GM18511 (cell line): ENCODE data around the gene AOX1.
"Not testable (repeated sequence)": the region's sequence is repeated elsewhere in the genome, so short reads cannot be mapped to it uniquely, and the experiment has no call there.

Source experiments
- ATAC-seq: cut with Tn5 transposase; IDR thresholded peaks from one replicate; pipeline ENCODE4 v1.9.1; 2021; ENCODE audit warnings: mild to moderate bottlenecking, moderate library complexity; ENCODE audit not compliant: unreplicated experiment

Gene AOX1

GRCh38 chr2:200625282-200625681 is 39.5 kb downstream of the AOX1 start:
- ATAC-seq, result no peak

GRCh38 chr2:200625958-200626363 is 40.1 kb downstream of the AOX1 start:
- ATAC-seq, result no peak

GRCh38 chr2:200627110-200627770 is 41.4 kb downstream of the AOX1 start:
- ATAC-seq, result no peak

GRCh38 chr2:200628461-200628860 is 42.6 kb downstream of the AOX1 start:
- ATAC-seq, result not testable (repeated sequence)

GRCh38 chr2:200631287-200631686 is 45.5 kb downstream of the AOX1 start:
- no peak for ATAC-seq

- no peak for ATAC-seq
Measured at GRCh38 chr2:200634231-200634964, 48.6 kb downstream of the AOX1 start.

- no peak for ATAC-seq
Measured at GRCh38 chr2:200635251-200635650, 49.4 kb downstream of the AOX1 start.

GRCh38 chr2:200637901-200638300 is 52.1 kb downstream of the AOX1 start:
- no peak for ATAC-seq

- no peak for ATAC-seq
Measured at GRCh38 chr2:200640176-200640575, 54.4 kb downstream of the AOX1 start.

GRCh38 chr2:200640901-200641300 is 55.1 kb downstream of the AOX1 start:
- ATAC-seq, result no peak

- not testable (repeated sequence) for ATAC-seq
Measured at GRCh38 chr2:200648518-200649281, 62.9 kb downstream of the AOX1 start.

- no peak for ATAC-seq
Measured at GRCh38 chr2:200649724-200650123, 63.9 kb downstream of the AOX1 start.

GRCh38 chr2:200650195-200650594 is 64.4 kb downstream of the AOX1 start:
- no peak for ATAC-seq

- ATAC-seq, result no peak
Measured at GRCh38 chr2:200652158-200652557, 66.3 kb downstream of the AOX1 start.

- no peak for ATAC-seq
Measured at GRCh38 chr2:200653021-200653420, 67.2 kb downstream of the AOX1 start.

GRCh38 chr2:200654823-200655222 is 69.0 kb downstream of the AOX1 start:
- no peak for ATAC-seq

- ATAC-seq, result no peak
Measured at GRCh38 chr2:200655918-200656580, 70.2 kb downstream of the AOX1 start.

- ATAC-seq, result no peak
Measured at GRCh38 chr2:200658278-200658864, 72.6 kb downstream of the AOX1 start.

GRCh38 chr2:200659410-200659809 is 73.6 kb downstream of the AOX1 start:
- no peak for ATAC-seq

GRCh38 chr2:200661477-200661876 is 75.7 kb downstream of the AOX1 start:
- no peak for ATAC-seq

- no peak for ATAC-seq
Measured at GRCh38 chr2:200662727-200663126, 76.9 kb downstream of the AOX1 start.
